Mesendoderm (in vitro differentiated cells): ENCODE data around the gene HNRNPU.

Experiments used
- DNase-seq: peaks from one replicate; pipeline ENCODE4 v3.0.0; 2013
- H2AK5ac ChIP-seq: 2 replicates; pipeline ENCODE4 v1.6.1; 2013; ENCODE audit warnings: low read length, inconsistent platforms
- H2BK120ac ChIP-seq: 2 replicates; pipeline ENCODE4 v1.6.1; 2013; ENCODE audit warnings: low read depth, mild to moderate bottlenecking, low read length, moderate library complexity, mixed read lengths
- H2BK15ac ChIP-seq: replicated peaks from 2 replicates; pipeline ENCODE4 v1.6.1; 2013; ENCODE audit warnings: low read depth, mild to moderate bottlenecking, moderate library complexity
- H2BK5ac ChIP-seq: 2 replicates; pipeline ENCODE4 v1.6.1; 2013; ENCODE audit warnings: low read length, inconsistent platforms
- H3K18ac ChIP-seq: 2 replicates; pipeline ENCODE4 v1.6.1; 2013; ENCODE audit warnings: mild to moderate bottlenecking, low read length, mixed read lengths
- H3K23ac ChIP-seq: one replicate; pipeline ENCODE4 v1.6.1; 2013; ENCODE audit warnings: low read length
- H3K27ac ChIP-seq: 2 replicates; pipeline ENCODE4 v1.5.1; 2013; ENCODE audit warnings: low read depth, mild to moderate bottlenecking, inconsistent platforms, low read length, moderate library complexity
- H3K27me3 ChIP-seq: 2 replicates; pipeline ENCODE4 v1.6.1; 2013; ENCODE audit warnings: low read length, control low read depth, mild to moderate bottlenecking, inconsistent platforms; ENCODE audit not compliant: insufficient read depth, poor library complexity
- H3K36me3 ChIP-seq: 2 replicates; pipeline ENCODE4 v1.6.1; 2013; ENCODE audit warnings: low read length, inconsistent platforms; ENCODE audit not compliant: control insufficient read depth, insufficient read depth
- H3K4ac ChIP-seq: one replicate; pipeline ENCODE4 v1.6.1; 2013; ENCODE audit warnings: low read depth, mild to moderate bottlenecking, low read length, moderate library complexity
- H3K4me1 ChIP-seq: 2 replicates; pipeline ENCODE4 v1.6.1; 2013; ENCODE audit warnings: low read depth, low read length, inconsistent platforms; ENCODE audit not compliant: control insufficient read depth
- H3K4me2 ChIP-seq: 2 replicates; pipeline ENCODE4 v1.6.1; 2013; ENCODE audit warnings: low read length
- H3K4me3 ChIP-seq: 2 replicates; pipeline ENCODE4 v1.5.1; 2013; ENCODE audit warnings: mild to moderate bottlenecking, low read length
- H3K56ac ChIP-seq: one replicate; pipeline ENCODE4 v1.6.1; 2013; ENCODE audit warnings: low read length
- H3K79me1 ChIP-seq: 2 replicates; pipeline ENCODE4 v1.6.1; 2013; ENCODE audit warnings: low read length, inconsistent platforms
- H3K79me2 ChIP-seq: 2 replicates; pipeline ENCODE4 v1.6.1; 2013; ENCODE audit warnings: mild to moderate bottlenecking, low read length; ENCODE audit not compliant: control insufficient read depth, insufficient read depth
- H3K9ac ChIP-seq: 2 replicates; pipeline ENCODE4 v1.6.1; 2013; ENCODE audit warnings: low read length, inconsistent platforms
- H4K5ac ChIP-seq: one replicate; pipeline ENCODE4 v1.6.1; 2013; ENCODE audit warnings: low read length
- H4K8ac ChIP-seq: one replicate; pipeline ENCODE4 v1.6.1; 2013; ENCODE audit warnings: low read depth, mild to moderate bottlenecking, control low read depth, low read length, moderate library complexity
- WGBS: extraction: QIAGEN DNeasy Blood & Tissue Kit; methylation state at CpG from one replicate; pipeline ENCODE4 v1.1.7; 2013; ENCODE audit warnings: low lambda C conversion rate, missing lambda C conversion rate; ENCODE audit not compliant: insufficient coverage; ENCODE audit errors: extremely low coverage; 5-methylcytosine and 5-hydroxymethylcytosine counted together

HNRNPU gene

GRCh38 chr1:244815600-244816099 lies 48.7 kb downstream of the HNRNPU start:
- Histone ChIP-seq H3K27me3 (no peaks in the 10 kb centered on the region), H3K36me3 (no peaks in the 10 kb centered on the region), H3K18ac (no peak overlapping the region), H4K8ac (no peak overlapping the region), H3K4ac (no peak overlapping the region), H2AK5ac (no peak overlapping the region), H3K27ac (no peak overlapping the region), H3K4me1 (no peaks in the 10 kb centered on the region), H3K23ac (no peak overlapping the region), H3K79me2 (no peaks in the 10 kb centered on the region), H3K79me1 (no peaks in the 10 kb centered on the region), H2BK5ac (no peak overlapping the region), H4K5ac (no peak overlapping the region), H2BK15ac (no peak overlapping the region), H3K4me2 (no peak overlapping the region), H3K9ac (no peak overlapping the region), H3K4me3 (no peak overlapping the region), H2BK120ac (no peak overlapping the region), H3K56ac (no peak overlapping the region)
- no CpG with 5 or more reads among the region's 15 CpGs for WGBS
- peak; percentile 60 for DNase-seq

GRCh38 chr1:244813327-244813726 lies 51.0 kb downstream of the HNRNPU start:
- Histone ChIP-seq H2BK15ac (no peak overlapping the region), H2AK5ac (no peak overlapping the region)
- no CpG with 5 or more reads among the region's 6 CpGs for WGBS

GRCh38 chr1:244810221-244810620 lies 54.1 kb downstream of the HNRNPU start:
- H4K5ac ChIP-seq = no peak overlapping the region
- H3K79me2 ChIP-seq = no peaks in the 10 kb centered on the region
- no peaks in the 10 kb centered on the region for H3K4me1 ChIP-seq
- no peak overlapping the region for H2BK120ac ChIP-seq
- DNase-seq = no peak
- no peak overlapping the region for H3K23ac ChIP-seq
- H3K27ac ChIP-seq = no peak overlapping the region
- WGBS = no CpG with 5 or more reads among the region's 22 CpGs
- H3K4ac ChIP-seq = no peak overlapping the region
- no peak overlapping the region for H3K4me2 ChIP-seq
- H3K56ac ChIP-seq = no peak overlapping the region
- H4K8ac ChIP-seq = no peak overlapping the region
- H3K9ac ChIP-seq = no peak overlapping the region
- H3K79me1 ChIP-seq = no peaks in the 10 kb centered on the region
- no peaks in the 10 kb centered on the region for H3K27me3 ChIP-seq
- no peak overlapping the region for H3K4me3 ChIP-seq
- no peak overlapping the region for H3K18ac ChIP-seq
- no peak overlapping the region for H2AK5ac ChIP-seq
- no peak overlapping the region for H2BK5ac ChIP-seq
- H2BK15ac ChIP-seq = no peak overlapping the region
- H3K36me3 ChIP-seq = no peaks in the 10 kb centered on the region

More at GRCh38 chr1:244813327-244813726, 51.0 kb downstream of the HNRNPU start:
- H3K4me2 ChIP-seq = no peak overlapping the region
- H4K5ac ChIP-seq = no peak overlapping the region
- no peak for DNase-seq
- no peak overlapping the region for H3K56ac ChIP-seq
- H3K18ac ChIP-seq = no peak overlapping the region
- H3K9ac ChIP-seq = no peak overlapping the region
- no peaks in the 10 kb centered on the region for H3K36me3 ChIP-seq
- no peak overlapping the region for H3K27ac ChIP-seq
- no peak overlapping the region for H2BK120ac ChIP-seq
- no peak overlapping the region for H3K4ac ChIP-seq
- no peaks in the 10 kb centered on the region for H3K4me1 ChIP-seq
- H2BK5ac ChIP-seq = no peak overlapping the region
- no peak overlapping the region for H3K23ac ChIP-seq
- no peaks in the 10 kb centered on the region for H3K79me2 ChIP-seq
- H4K8ac ChIP-seq = no peak overlapping the region
- no peaks in the 10 kb centered on the region for H3K79me1 ChIP-seq
- H3K27me3 ChIP-seq = no peaks in the 10 kb centered on the region
- no peak overlapping the region for H3K4me3 ChIP-seq

- Histone ChIP-seq H3K23ac (no peak overlapping the region), H3K4me1 (no peaks in the 10 kb centered on the region), H4K5ac (no peak overlapping the region), H3K79me2 (no peaks in the 10 kb centered on the region), H2BK5ac (no peak overlapping the region), H3K56ac (no peak overlapping the region), H3K79me1 (no peaks in the 10 kb centered on the region), H3K9ac (no peak overlapping the region), H3K36me3 (no peaks in the 10 kb centered on the region), H3K4me2 (no peak overlapping the region), H2AK5ac (no peak overlapping the region), H2BK15ac (no peak overlapping the region), H4K8ac (no peak overlapping the region), H3K18ac (no peak overlapping the region), H2BK120ac (no peak overlapping the region), H3K27me3 (no peaks in the 10 kb centered on the region), H3K4me3 (no peak overlapping the region), H3K4ac (no peak overlapping the region), H3K27ac (no peak overlapping the region)
- DNase-seq = no peak
Observed at GRCh38 chr1:244807138-244807537, 57.2 kb downstream of the HNRNPU start.

- no CpG with 5 or more reads among the region's 8 CpGs for WGBS
- Histone ChIP-seq H2BK5ac (no peak overlapping the region), H4K8ac (no peak overlapping the region), H2BK15ac (no peak overlapping the region), H2AK5ac (no peak overlapping the region), H3K79me2 (no peaks in the 10 kb centered on the region), H2BK120ac (no peak overlapping the region), H3K27me3 (no peaks in the 10 kb centered on the region), H3K36me3 (no peaks in the 10 kb centered on the region), H3K4me1 (no peaks in the 10 kb centered on the region), H3K18ac (no peak overlapping the region), H3K56ac (no peak overlapping the region), H4K5ac (no peak overlapping the region), H3K4ac (no peak overlapping the region), H3K9ac (no peak overlapping the region), H3K23ac (no peak overlapping the region), H3K4me3 (no peak overlapping the region), H3K79me1 (no peaks in the 10 kb centered on the region), H3K4me2 (no peak overlapping the region), H3K27ac (no peak overlapping the region)
- no peak for DNase-seq
Observed at GRCh38 chr1:244804841-244805240, 59.5 kb downstream of the HNRNPU start.

- no peak overlapping the region for H4K8ac ChIP-seq
- H2BK15ac ChIP-seq = no peak overlapping the region
- no peak overlapping the region for H3K27ac ChIP-seq
- no peaks in the 10 kb centered on the region for H3K79me1 ChIP-seq
- no peak overlapping the region for H3K4ac ChIP-seq
- H2BK5ac ChIP-seq = no peak overlapping the region
- no peak overlapping the region for H3K56ac ChIP-seq
- DNase-seq = no peak
- no peaks in the 10 kb centered on the region for H3K36me3 ChIP-seq
- no peak overlapping the region for H2BK120ac ChIP-seq
- no peak overlapping the region for H3K4me2 ChIP-seq
- H3K4me1 ChIP-seq = no peaks in the 10 kb centered on the region
- H4K5ac ChIP-seq = no peak overlapping the region
- no peak overlapping the region for H3K23ac ChIP-seq
- WGBS = no CpG with 5 or more reads among the region's 16 CpGs
- no peak overlapping the region for H3K18ac ChIP-seq
- H3K27me3 ChIP-seq = no peaks in the 10 kb centered on the region
- no peak overlapping the region for H3K4me3 ChIP-seq
- no peak overlapping the region for H2AK5ac ChIP-seq
- H3K9ac ChIP-seq = no peak overlapping the region
- no peaks in the 10 kb centered on the region for H3K79me2 ChIP-seq
Observed at GRCh38 chr1:244802556-244803239, 61.6 kb downstream of the HNRNPU start.
